Ascending aorta (tissue), 2 donors: ENCODE measurements around the gene ARL8B. TPM values are rescaled to one million over a fixed set of nuclear protein-coding genes. Genes with fewer than 3 reads are reported as not detected.
"Not testable (repeated sequence)": the region's sequence is repeated elsewhere in the genome, so short reads cannot be mapped to it uniquely, and the experiment has no call there.

Source experiments
- DNase-seq, 2 donors: peaks; one replicate each; pipeline ENCODE4 v3.0.0-alpha.2; 2019; ENCODE audit warnings: low spot score in 2 of 2
- H3K27ac ChIP-seq, 2 donors: fragments of 200-600 bp; sonication (generic); one replicate each; pipeline ENCODE4 v1.5.1; 2016 to 2017; ENCODE audit warnings: mild to moderate bottlenecking in 1 of 2
- H3K27me3 ChIP-seq: fragments of 200-600 bp; sonication (generic); one replicate; pipeline ENCODE4 v1.5.1; 2017
- H3K36me3 ChIP-seq, 2 donors: fragments of 200-600 bp; sonication (generic); one replicate each; pipeline ENCODE4 v1.5.1; 2016
- H3K4me1 ChIP-seq, 2 donors: fragments of 200-600 bp; sonication (generic); one replicate each; pipeline ENCODE4 v1.5.1; 2016 to 2017; ENCODE audit warnings: mild to moderate bottlenecking in 1 of 2
- H3K4me3 ChIP-seq, 2 donors: fragments of 200-600 bp; sonication (generic); one replicate each; pipeline ENCODE4 v1.5.1; 2016 to 2017; ENCODE audit warnings: mild to moderate bottlenecking in 1 of 2
- H3K9me3 ChIP-seq, 2 donors: fragments of 200-600 bp; sonication (generic); one replicate each; pipeline ENCODE4 v1.5.1; 2016
- intact Hi-C: fragments of 100-400 bp; cut with DNase I; formaldehyde crosslinking; loops from one replicate; pipeline ENCODE4 v1.15.1; 2023
- total RNA-seq: library from RNA; depleted of rRNA; stranded (reverse); fragments of >200 nt; gene quantifications from one replicate; pipeline ENCODE4 v1.1.0, GENCODE V29; 2016
- TF ChIP-seq, protein P1 (sequence below), 3 experiments: fragments of 200-600 bp in 2 of 3; fragments of 450-650 bp in 1 of 3; sonication (generic) in 2 of 3; IDR thresholded peaks; one replicate each; pipeline ENCODE4 v1.5.1; 2016 to 2019; ENCODE audit warnings: antibody characterized with exemption in 3 of 3, mild to moderate bottlenecking in 1 of 3, moderate library complexity in 1 of 3

ARL8B gene
- total RNA-seq, 1 donor from 2014 or later = 6.4 TPM

DNA sequence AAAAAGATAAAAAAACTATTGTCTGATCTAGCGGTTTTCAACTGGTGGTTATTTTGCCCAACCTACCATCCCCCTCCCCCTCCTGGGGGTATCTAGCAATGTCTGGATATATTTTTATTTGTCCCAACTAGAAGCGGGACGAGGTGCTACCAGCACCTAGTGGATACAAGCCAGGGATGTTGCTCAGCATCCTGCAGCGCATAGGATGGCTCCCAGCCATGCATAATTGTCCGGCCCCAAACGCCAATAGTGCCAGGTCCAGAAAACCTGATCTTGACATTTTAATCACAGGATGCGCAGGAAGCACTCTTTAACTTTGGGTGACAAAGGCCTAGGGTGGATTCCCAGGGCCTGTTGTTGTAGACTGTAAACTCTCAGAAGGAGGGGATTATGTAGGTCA, 17.0 kb upstream of the ARL8B start:
- H3K27me3 ChIP-seq = no peaks in the 10 kb centered on the region
- TF ChIP-seq, protein P1, sequence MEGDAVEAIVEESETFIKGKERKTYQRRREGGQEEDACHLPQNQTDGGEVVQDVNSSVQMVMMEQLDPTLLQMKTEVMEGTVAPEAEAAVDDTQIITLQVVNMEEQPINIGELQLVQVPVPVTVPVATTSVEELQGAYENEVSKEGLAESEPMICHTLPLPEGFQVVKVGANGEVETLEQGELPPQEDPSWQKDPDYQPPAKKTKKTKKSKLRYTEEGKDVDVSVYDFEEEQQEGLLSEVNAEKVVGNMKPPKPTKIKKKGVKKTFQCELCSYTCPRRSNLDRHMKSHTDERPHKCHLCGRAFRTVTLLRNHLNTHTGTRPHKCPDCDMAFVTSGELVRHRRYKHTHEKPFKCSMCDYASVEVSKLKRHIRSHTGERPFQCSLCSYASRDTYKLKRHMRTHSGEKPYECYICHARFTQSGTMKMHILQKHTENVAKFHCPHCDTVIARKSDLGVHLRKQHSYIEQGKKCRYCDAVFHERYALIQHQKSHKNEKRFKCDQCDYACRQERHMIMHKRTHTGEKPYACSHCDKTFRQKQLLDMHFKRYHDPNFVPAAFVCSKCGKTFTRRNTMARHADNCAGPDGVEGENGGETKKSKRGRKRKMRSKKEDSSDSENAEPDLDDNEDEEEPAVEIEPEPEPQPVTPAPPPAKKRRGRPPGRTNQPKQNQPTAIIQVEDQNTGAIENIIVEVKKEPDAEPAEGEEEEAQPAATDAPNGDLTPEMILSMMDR (IDR thresholded peaks at IDR 0.05) = no peak
- DNase-seq = no peak
- no peaks in the 10 kb centered on the region for H3K4me1 ChIP-seq
- no peaks in the 10 kb centered on the region for H3K36me3 ChIP-seq
- no peaks in the 10 kb centered on the region for H3K9me3 ChIP-seq
- intact Hi-C loops = no loop called here
- H3K4me3 ChIP-seq = no peak overlapping the region
- no peak overlapping the region for H3K27ac ChIP-seq

DNA sequence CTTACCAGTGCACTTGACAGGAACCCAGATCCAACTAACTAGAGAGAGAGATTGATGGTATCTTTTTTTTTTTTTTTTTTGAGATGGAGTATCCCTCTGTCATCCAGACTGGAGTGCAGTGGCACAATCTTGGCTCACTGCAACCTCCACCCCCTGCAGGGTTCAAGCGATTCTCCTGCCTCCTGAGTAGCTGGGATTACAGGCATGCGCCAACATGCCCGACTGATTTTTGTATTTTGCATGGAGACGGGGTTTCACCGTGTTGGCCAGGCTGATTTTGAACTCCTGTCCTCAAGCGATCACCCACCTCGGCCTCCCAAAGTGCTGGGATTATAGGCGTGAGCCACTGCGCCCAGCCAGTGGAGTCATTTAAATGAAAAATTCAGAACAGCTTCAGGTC, 15.7 kb upstream of the ARL8B start:
- H3K9me3 ChIP-seq, H3K36me3 ChIP-seq, H3K27ac ChIP-seq, H3K4me3 ChIP-seq, H3K27me3 ChIP-seq, DNase-seq, H3K4me1 ChIP-seq, intact Hi-C loops: not testable (repeated sequence)

DNA sequence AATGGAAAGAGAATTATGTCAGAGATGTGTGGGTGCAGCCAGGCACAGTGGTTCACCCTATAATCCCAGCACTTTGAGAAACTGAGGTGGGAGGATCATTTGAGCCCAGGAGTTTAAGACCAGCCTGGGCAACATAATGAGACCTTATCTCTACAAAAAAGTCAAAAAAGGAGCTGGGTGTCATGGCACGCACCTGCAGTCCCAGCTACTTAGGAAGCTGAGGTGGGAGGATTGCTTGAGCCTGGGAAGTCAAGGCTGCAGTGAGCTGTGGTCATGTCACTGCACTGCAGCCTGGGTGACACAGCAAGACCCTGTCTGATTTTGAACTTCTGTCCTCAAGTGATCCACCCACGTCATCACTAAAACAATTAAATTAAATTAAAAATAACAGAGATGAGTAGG, 15.2 kb upstream of the ARL8B start:
- H3K27me3 ChIP-seq, intact Hi-C loops, H3K36me3 ChIP-seq, H3K4me3 ChIP-seq, H3K9me3 ChIP-seq, H3K4me1 ChIP-seq, DNase-seq, H3K27ac ChIP-seq: not testable (repeated sequence)

DNA sequence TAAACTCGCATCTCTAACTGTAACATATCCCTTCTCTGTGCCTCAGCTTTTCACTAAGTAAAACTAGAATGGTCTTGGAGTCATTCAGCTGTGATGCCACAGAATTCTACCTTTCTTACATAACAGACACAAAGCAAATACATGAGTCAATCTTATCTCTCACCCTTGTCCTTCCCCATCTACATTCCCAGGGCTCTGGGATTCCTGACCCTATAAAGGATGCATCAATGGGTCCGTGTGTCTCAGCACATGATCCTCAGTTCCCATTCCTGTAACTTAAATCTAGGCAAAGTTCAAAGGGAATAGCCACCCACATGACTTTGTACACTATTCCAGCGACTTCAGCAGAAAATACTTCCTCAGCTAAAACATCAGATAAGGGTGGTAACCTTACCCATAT, 11.8 kb upstream of the ARL8B start:
- H3K4me3 ChIP-seq = no peak overlapping the region

DNA sequence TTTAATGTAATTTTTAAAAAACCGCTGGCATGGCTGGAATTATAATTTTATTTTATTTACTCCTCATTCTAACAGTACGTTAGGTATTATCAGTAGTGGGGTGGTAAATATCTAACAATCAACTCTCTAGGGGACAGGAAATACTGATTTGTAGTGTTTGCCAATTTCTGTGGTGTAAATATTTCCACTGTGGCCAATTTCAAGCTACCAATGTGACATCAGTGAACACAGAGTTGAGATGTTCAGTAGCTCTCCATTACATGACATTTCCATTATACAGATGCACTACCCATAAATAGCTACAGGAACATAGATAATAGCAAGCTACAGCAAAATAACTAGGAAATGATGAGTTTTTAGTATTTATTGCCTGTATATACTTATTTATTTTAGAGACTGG, 10.0 kb upstream of the ARL8B start:
- Histone ChIP-seq H3K27ac (no peak overlapping the region), H3K9me3 (no peaks in the 10 kb centered on the region), H3K4me1 (no peaks in the 10 kb centered on the region), H3K4me3 (no peak overlapping the region), H3K36me3 (no peaks in the 10 kb centered on the region), H3K27me3 (no peaks in the 10 kb centered on the region)
- intact Hi-C loops = no loop called here
- no peak for DNase-seq
- TF ChIP-seq, protein P1 (IDR thresholded peaks at IDR 0.05) = no peak

More for the DNA sequence above, 11.8 kb upstream of the ARL8B start:
- Histone ChIP-seq H3K27ac (no peak overlapping the region), H3K9me3 (no peaks in the 10 kb centered on the region), H3K36me3 (no peaks in the 10 kb centered on the region), H3K4me1 (no peaks in the 10 kb centered on the region), H3K27me3 (no peaks in the 10 kb centered on the region)
- TF ChIP-seq, protein P1 (IDR thresholded peaks at IDR 0.05) = no peak
- intact Hi-C loops = no loop called here
- no peak for DNase-seq

DNA sequence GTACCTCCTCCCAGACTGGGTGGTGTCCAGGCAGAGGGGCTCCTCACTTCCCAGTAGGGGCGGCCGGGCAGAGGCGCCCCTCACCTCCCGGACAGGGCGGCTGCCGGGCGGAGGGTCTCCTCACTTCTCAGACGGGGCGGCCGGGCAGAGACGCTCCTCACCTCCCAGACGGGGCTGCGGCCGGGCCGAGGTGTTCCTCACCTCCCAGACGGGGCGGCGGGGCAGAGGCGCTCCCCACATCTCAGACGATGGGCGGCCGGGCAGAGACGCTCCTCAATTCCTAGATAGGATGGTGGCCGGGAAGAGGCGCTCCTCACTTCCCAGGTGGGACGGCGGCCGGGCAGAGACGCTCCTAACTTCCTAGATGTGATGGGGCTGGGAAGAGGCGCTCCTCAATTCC, 8.4 kb upstream of the ARL8B start:
- intact Hi-C loops, H3K27me3 ChIP-seq: not testable (repeated sequence)

DNA sequence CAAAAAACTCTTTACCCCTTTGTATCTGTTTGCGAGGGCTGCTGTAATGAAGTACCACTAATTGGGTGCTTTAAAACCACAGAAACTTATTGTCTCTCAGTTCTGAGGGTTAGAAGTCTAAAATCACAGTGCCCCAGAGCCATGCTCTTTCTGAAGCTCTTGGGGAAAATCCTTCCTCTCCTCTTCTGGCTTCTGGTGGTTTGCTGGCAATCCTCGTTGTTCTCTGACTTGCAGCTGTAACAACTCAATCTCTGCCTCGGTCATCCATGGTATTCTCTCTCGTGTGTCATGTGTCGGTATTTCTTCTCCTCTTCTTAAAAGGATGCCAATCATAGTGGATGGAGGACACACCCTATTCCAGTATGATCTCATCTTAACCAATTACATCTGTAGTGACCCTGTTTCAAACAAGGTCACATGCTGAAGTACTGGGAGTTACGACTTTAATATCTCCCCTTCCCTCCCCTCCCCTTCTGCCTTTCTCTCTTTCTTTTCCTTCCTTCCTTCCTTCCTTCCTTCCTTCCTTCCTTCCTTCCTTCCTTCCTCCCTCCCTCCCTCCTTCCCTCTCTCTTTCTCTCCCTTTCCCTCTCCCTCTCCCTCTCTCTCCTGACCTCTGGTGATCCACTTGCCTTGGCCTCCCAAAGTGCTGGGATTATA, 6.5 kb upstream of the ARL8B start:
- no peak for DNase-seq
- Histone ChIP-seq H3K4me3 (no peak overlapping the region), H3K27ac (no peak overlapping the region), H3K36me3 (no peaks in the 10 kb centered on the region), H3K27me3 (no peaks in the 10 kb centered on the region), H3K4me1 (no peaks in the 10 kb centered on the region), H3K9me3 (no peaks in the 10 kb centered on the region)
- TF ChIP-seq, protein P1 (IDR thresholded peaks at IDR 0.05) = no peak
- intact Hi-C loops = no loop called here

More for the DNA sequence above, 8.4 kb upstream of the ARL8B start:
- not testable (repeated sequence) for H3K36me3 ChIP-seq, H3K4me3 ChIP-seq, H3K4me1 ChIP-seq, H3K9me3 ChIP-seq, H3K27ac ChIP-seq, DNase-seq
